IMR-90 (cell line): ENCODE results near the gene PTGDS. TPM values are rescaled to one million over a fixed set of nuclear protein-coding genes. Genes with fewer than 3 reads are reported as not detected.

Source experiments
- MXI1 ChIP-seq: IDR thresholded peaks from 2 replicates; pipeline ENCODE4 v1.6.1; 2012; ENCODE audit warnings: low read depth, mild to moderate bottlenecking, low read length, moderate library complexity, borderline replicate concordance
- RCOR1 ChIP-seq: IDR thresholded peaks from 2 replicates; pipeline ENCODE4 v1.6.1; 2012; ENCODE audit warnings: mild to moderate bottlenecking, low read length, improper control_type of control experiment; ENCODE audit not compliant: insufficient replicate concordance
- SMC3 ChIP-seq: fragments of 150-350 bp; IDR thresholded peaks from 2 replicates; pipeline ENCODE4 v1.6.1; 2016; ENCODE audit warnings: low read depth, mild to moderate bottlenecking, antibody characterized with exemption, low read length, moderate library complexity
- polyA plus RNA-seq, 3 experiments: library from polyadenylated mRNA; depleted of rRNA; stranded (reverse); fragments of >200 nt; gene quantifications; 2 replicates each; pipeline ENCODE4 v1.2.3, GENCODE V29; 2012; ENCODE audit warnings: low replicate concordance in 1 of 3
- total RNA-seq: library from RNA; depleted of rRNA; stranded (reverse); fragments of >200 nt; gene quantifications from 2 replicates; pipeline ENCODE4 v1.2.3, GENCODE V29; 2012
- TF ChIP-seq, protein P1 (sequence below): conservative IDR thresholded peaks from 2 replicates; pipeline ENCODE4 v1.5.1; 2012; ENCODE audit warnings: mild to moderate bottlenecking, low read depth, low read length, improper control_type of control experiment

The PTGDS gene
- total and polyA plus RNA-seq, 2 of the 4 experiments (the other 2 are of a cell fraction): 1.2 TPM; not detected in 1

GRCh38 chr9:136974817-136975535 is 2.3 kb upstream of the PTGDS start (continued):
- TF ChIP-seq, protein P1, sequence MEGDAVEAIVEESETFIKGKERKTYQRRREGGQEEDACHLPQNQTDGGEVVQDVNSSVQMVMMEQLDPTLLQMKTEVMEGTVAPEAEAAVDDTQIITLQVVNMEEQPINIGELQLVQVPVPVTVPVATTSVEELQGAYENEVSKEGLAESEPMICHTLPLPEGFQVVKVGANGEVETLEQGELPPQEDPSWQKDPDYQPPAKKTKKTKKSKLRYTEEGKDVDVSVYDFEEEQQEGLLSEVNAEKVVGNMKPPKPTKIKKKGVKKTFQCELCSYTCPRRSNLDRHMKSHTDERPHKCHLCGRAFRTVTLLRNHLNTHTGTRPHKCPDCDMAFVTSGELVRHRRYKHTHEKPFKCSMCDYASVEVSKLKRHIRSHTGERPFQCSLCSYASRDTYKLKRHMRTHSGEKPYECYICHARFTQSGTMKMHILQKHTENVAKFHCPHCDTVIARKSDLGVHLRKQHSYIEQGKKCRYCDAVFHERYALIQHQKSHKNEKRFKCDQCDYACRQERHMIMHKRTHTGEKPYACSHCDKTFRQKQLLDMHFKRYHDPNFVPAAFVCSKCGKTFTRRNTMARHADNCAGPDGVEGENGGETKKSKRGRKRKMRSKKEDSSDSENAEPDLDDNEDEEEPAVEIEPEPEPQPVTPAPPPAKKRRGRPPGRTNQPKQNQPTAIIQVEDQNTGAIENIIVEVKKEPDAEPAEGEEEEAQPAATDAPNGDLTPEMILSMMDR: no peak
- TF ChIP-seq SMC3 (no peak), RCOR1 (no peak), MXI1 (no peak)
